ENCODE results near the gene ZNF469.

The ZNF469 gene

DNA sequence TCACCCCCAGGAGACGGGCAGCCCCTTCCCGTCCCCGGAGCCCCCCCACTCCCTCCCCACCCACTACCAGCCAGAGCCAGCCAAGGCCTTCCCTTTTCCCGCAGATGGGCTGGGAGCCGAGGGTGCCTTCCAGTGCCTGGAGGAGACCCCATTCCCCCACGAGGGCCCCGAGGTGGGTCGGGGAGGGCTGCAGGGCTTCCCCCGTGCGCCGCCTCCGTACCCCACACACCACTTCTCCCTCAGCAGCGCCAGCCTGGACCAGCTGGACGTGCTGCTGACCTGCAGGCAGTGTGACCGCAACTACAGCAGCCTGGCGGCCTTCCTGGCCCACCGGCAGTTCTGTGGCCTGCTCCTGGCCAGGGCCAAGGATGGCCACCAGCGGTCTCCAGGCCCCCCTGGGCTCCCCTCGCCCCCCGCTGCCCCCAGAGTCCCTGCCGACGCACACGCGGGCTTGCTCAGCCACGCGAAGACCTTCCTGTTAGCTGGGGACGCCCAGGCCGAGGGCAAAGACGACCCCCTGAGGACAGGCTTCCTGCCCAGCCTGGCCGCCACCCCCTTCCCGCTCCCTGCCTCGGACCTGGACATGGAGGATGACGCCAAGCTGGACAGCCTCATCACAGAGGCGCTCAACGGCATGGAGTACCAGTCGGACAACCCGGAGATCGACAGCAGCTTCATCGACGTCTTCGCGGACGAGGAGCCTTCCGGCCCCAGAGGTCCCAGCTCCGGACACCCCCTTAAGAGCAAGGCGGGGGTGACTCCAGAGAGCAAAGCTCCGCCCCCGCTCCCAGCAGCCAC, 46.8 kb downstream of the ZNF469 start:
- no peak overlapping the region for H3K27ac ChIP-seq
- TF ChIP-seq, protein P1, sequence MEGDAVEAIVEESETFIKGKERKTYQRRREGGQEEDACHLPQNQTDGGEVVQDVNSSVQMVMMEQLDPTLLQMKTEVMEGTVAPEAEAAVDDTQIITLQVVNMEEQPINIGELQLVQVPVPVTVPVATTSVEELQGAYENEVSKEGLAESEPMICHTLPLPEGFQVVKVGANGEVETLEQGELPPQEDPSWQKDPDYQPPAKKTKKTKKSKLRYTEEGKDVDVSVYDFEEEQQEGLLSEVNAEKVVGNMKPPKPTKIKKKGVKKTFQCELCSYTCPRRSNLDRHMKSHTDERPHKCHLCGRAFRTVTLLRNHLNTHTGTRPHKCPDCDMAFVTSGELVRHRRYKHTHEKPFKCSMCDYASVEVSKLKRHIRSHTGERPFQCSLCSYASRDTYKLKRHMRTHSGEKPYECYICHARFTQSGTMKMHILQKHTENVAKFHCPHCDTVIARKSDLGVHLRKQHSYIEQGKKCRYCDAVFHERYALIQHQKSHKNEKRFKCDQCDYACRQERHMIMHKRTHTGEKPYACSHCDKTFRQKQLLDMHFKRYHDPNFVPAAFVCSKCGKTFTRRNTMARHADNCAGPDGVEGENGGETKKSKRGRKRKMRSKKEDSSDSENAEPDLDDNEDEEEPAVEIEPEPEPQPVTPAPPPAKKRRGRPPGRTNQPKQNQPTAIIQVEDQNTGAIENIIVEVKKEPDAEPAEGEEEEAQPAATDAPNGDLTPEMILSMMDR (conservative IDR thresholded peaks at IDR 0.05) = no peak
- no peak for TF ChIP-seq ZFX (IDR thresholded peaks at IDR 0.05)

DNA sequence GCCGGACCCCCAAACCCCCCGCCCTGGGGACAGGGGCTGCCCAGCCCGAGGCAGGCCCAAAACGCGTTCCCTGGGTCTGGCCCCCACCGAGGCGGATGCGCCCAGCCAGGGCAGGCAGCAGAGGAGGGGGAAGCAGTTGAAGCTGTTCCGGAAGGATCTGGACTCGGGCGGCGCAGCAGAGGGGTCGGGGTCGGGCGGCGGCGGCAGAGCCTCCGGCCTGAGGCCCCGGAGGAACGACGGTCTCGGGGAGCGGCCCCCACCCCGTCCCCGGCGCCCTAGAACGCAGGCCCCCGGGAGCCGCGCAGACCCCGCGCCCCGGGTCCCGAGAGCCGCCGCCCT, 47.4 kb downstream of the ZNF469 start:
- TF ChIP-seq ZFX (IDR thresholded peaks at IDR 0.05) = no peak
- TF ChIP-seq, protein P1 (conservative IDR thresholded peaks at IDR 0.05) = no peak

DNA sequence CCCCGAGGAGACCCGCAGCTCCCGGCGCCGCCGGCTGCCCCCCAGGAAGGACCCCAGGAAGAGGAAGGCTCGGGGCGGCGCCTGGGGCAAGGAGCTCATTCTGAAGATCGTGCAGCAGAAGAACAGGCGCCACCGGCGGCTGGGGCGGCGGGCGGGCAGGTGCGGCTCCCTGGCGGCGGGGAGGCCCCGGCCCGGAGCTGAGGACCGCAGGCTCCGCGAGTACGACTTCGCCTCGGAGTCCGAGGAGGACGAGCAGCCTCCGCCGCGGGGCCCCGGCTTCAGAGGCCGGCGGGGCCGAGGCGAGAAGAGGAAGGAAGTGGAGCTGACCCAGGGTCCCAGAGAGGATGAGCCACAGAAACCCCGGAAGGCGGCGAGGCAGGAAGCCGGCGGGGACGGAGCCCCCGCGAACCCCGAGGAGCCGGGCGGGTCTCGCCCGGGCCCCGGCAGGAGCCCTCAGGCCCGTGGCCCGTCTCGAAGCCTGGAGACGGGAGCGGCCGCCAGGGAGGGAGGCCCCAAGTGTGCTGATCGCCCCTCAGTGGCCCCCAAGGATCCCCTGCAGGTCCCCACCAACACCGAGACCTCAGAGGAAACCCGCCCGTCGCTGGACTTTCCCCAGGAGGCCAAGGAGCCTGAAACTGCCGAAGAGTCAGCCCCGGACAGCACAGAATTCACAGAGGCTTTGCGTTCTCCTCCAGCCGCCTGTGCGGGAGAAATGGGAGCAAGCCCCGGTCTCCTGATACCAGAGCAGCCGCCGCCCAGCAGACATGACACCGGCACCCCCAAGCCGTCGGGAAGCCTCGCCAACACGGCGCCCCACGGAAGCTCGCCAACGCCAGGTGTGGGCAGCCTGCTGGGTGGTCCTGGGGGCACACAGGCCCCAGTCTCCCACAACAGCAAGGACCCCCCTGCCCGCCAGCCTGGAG, 48.0 kb downstream of the ZNF469 start:
- TF ChIP-seq, protein P1 (conservative IDR thresholded peaks at IDR 0.05) = no peak
- no peak for TF ChIP-seq ZFX (IDR thresholded peaks at IDR 0.05)

More for the DNA sequence above, 47.4 kb downstream of the ZNF469 start:
- H3K27ac ChIP-seq = no peak overlapping the region

DNA sequence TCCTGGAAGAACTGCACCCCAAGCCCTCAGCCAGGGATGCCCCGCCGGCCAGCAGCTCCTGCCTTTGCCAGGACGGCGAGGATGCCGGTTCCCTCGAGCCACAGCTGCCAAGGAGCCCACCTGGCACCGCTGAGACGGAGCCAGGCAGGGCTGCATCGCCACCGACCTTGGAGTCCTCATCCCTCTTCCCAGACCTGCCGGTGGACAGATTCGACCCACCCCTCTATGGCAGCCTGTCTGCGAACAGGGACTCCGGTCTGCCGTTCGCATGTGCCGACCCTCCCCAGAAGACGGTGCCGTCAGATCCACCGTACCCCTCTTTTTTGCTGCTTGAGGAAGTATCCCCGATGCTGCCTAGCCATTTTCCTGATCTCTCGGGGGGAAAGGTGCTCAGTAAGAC, 48.9 kb downstream of the ZNF469 start:
- TF ChIP-seq, protein P1 (conservative IDR thresholded peaks at IDR 0.05) = no peak
- TF ChIP-seq ZFX (IDR thresholded peaks at IDR 0.05) = no peak
- no peak overlapping the region for H3K27ac ChIP-seq

More for the DNA sequence above, 48.0 kb downstream of the ZNF469 start:
- no peak overlapping the region for H3K27ac ChIP-seq

DNA sequence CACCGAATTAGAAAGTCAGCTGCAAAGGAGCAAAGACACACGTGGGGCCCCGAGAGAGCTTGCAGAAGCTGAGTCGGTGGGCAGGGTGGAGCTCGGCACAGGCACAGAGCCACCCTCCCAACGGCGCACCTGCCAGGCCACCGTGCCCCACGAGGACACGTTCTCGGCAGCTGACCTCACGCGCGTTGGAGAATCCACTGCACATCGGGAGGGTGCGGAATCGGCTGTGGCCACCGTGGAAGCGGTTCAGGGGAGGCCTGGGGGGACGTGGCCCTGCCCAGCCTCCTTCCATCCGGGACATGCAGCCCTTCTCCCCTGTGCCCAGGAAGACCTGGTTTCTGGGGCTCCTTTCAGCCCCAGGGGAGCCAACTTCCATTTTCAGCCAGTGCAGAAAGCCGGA, 49.4 kb downstream of the ZNF469 start:
- no peak for TF ChIP-seq ZFX (IDR thresholded peaks at IDR 0.05)
- TF ChIP-seq, protein P1 (conservative IDR thresholded peaks at IDR 0.05) = no peak
- no peak overlapping the region for H3K27ac ChIP-seq

Measured in C4-2B (cell line).